ENCODE measurements around the gene B4GALNT3.

DNA sequence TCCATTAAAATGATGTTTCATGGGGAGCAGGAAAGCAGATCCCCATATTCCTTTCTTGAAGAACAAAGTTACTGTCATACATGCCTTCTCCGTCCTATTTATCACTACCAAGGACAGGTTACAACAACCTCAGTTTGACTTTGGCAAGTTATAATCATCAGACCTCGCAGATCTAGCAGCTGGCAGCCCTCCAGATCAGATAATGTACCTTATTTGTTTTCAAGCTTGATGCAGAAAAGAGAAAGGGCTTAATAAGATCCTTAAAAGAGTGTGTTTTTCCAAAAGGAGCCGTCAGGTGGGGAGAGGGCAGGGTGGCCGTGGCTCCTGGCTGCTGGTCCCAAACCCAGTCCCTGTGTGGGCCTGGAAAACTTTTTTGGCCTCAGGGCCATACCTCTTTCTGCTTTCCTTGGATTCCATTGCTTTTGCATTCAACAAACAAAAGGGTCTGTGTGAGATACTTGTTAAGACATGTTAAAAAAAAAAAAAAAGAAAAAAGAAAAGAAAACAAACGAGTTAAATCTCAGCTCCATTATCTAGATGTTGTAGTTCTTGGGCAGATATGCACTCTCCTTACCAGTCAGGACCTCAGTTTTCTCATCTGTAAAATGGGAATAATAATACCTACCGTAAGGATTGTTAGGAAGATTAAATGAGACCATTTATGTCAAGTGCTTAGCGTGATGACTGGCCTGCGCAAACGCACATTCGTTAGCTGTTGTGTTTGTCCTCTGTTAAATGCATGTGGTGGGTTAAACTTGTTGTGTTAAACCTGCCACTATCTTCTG, 64.6 kb downstream of the B4GALNT3 start:
- no peak for TF ChIP-seq CTCF (IDR thresholded peaks at IDR 0.05)
- no peak for TF ChIP-seq POLR2AphosphoS5 (IDR thresholded peaks at IDR 0.05)
- TF ChIP-seq POLR2A (IDR thresholded peaks at IDR 0.05), result no peak
